Activated T-cell treated with anti-CD3 and anti-CD28 coated beads for 48 hours (primary cell): ENCODE data around the gene MYLK4.

ENCODE experiments used
- DNase-seq: peaks from one replicate; pipeline ENCODE4 v3.0.0-alpha.2; 2020; ENCODE audit warnings: low read depth

The MYLK4 gene

GRCh38 chr6:2755456-2755855 lies 4.7 kb upstream of the MYLK4 start:
- no peak for DNase-seq

- no peak for DNase-seq
Observed at GRCh38 chr6:2754911-2755310, 4.2 kb upstream of the MYLK4 start.

- DNase-seq = no peak
Observed at GRCh38 chr6:2754393-2754792, 3.7 kb upstream of the MYLK4 start.

- DNase-seq = no peak
Observed at GRCh38 chr6:2753743-2754142, 3.0 kb upstream of the MYLK4 start.

GRCh38 chr6:2753110-2753489 lies 2.4 kb upstream of the MYLK4 start:
- no peak for DNase-seq

- DNase-seq = no peak
Observed at GRCh38 chr6:2752477-2753109, 1.9 kb upstream of the MYLK4 start.

GRCh38 chr6:2751871-2752270 lies 1.1 kb upstream of the MYLK4 start:
- no peak for DNase-seq

- peak; percentile 60 for DNase-seq
Observed at GRCh38 chr6:2749969-2750600, 637 bp downstream of the MYLK4 start.

GRCh38 chr6:2748183-2748582 lies 2.5 kb downstream of the MYLK4 start:
- no peak for DNase-seq

GRCh38 chr6:2746557-2747061 lies 4.1 kb downstream of the MYLK4 start:
- DNase-seq = no peak

GRCh38 chr6:2745246-2745645 lies 5.5 kb downstream of the MYLK4 start:
- DNase-seq = no peak

- no peak for DNase-seq
Observed at GRCh38 chr6:2744778-2745177, 5.9 kb downstream of the MYLK4 start.

- DNase-seq = no peak
Observed at GRCh38 chr6:2744209-2744771, 6.4 kb downstream of the MYLK4 start.

GRCh38 chr6:2743280-2744208 lies 7.2 kb downstream of the MYLK4 start:
- DNase-seq = no peak

GRCh38 chr6:2741756-2742155 lies 9.0 kb downstream of the MYLK4 start:
- DNase-seq = no peak

GRCh38 chr6:2740581-2740980 lies 10.1 kb downstream of the MYLK4 start:
- DNase-seq = no peak

GRCh38 chr6:2739335-2739734 lies 11.4 kb downstream of the MYLK4 start:
- peak; percentile 19 for DNase-seq

GRCh38 chr6:2738373-2738979 lies 12.2 kb downstream of the MYLK4 start:
- peak; percentile 25 for DNase-seq

GRCh38 chr6:2737885-2738284 lies 12.8 kb downstream of the MYLK4 start:
- no peak for DNase-seq

GRCh38 chr6:2734488-2735166 lies 16.1 kb downstream of the MYLK4 start:
- no peak for DNase-seq

- DNase-seq = no peak
Observed at GRCh38 chr6:2733736-2734480, 16.8 kb downstream of the MYLK4 start.
